ENCODE data around the gene TMEM238.

DNA sequence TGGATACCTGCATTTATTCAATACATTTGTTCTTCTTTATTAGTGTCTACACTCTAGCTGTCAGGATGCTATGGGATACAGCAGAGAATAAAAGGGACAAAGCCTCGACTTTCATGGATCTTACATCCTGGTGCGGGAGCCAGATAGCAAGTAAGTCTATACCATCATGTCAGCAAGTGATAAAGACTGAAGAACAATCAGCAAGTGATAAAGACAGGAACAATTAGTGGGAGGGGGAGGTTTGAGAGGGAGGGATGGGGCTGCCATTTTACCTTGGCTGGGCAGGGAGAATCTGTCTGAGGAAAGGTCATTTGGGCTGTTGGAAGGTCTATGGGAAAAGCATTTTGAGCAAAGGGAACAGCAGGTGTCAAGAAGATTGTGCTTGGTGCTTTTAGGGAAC lies 26.1 kb upstream of the TMEM238 start:
- TF ChIP-seq POLR2AphosphoS5 (IDR thresholded peaks at IDR 0.05) (no peak), TAF1 (IDR thresholded peaks at IDR 0.05; ENCODE audit: low read depth) (no peak), EP300 (conservative IDR thresholded peaks at IDR 0.05; ENCODE audit: poor library complexity, severe bottlenecking) (no peak), EZH2 (IDR thresholded peaks at IDR 0.05; ENCODE audit: borderline replicate concordance, insufficient read depth, low read length, poor library complexity, severe bottlenecking) (no peak), REST (IDR thresholded peaks at IDR 0.05; ENCODE audit: borderline replicate concordance) (no peak), MXI1 (conservative IDR thresholded peaks at IDR 0.05; ENCODE audit: poor library complexity, severe bottlenecking) (no peak), RAD21 (conservative IDR thresholded peaks at IDR 0.05) (no peak), SMC3 (conservative IDR thresholded peaks at IDR 0.05; ENCODE audit: poor library complexity) (no peak)
- TF ChIP-seq, protein P1, sequence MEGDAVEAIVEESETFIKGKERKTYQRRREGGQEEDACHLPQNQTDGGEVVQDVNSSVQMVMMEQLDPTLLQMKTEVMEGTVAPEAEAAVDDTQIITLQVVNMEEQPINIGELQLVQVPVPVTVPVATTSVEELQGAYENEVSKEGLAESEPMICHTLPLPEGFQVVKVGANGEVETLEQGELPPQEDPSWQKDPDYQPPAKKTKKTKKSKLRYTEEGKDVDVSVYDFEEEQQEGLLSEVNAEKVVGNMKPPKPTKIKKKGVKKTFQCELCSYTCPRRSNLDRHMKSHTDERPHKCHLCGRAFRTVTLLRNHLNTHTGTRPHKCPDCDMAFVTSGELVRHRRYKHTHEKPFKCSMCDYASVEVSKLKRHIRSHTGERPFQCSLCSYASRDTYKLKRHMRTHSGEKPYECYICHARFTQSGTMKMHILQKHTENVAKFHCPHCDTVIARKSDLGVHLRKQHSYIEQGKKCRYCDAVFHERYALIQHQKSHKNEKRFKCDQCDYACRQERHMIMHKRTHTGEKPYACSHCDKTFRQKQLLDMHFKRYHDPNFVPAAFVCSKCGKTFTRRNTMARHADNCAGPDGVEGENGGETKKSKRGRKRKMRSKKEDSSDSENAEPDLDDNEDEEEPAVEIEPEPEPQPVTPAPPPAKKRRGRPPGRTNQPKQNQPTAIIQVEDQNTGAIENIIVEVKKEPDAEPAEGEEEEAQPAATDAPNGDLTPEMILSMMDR (IDR thresholded peaks at IDR 0.05; ENCODE audit: poor library complexity, severe bottlenecking) = no peak

Measured in neural cell (in vitro differentiated cells).